ENCODE results near the gene TMEM140. TPM values are rescaled to one million over a fixed set of nuclear protein-coding genes. Genes with fewer than 3 reads are reported as not detected.

TMEM140 gene
- total and polyA plus RNA-seq, 9 of the 15 experiments (the other 6 are each of a cell fraction or from before 2014, with no cell fraction given), result 0.03 to 0.82 (median 0.23) TPM

DNA sequence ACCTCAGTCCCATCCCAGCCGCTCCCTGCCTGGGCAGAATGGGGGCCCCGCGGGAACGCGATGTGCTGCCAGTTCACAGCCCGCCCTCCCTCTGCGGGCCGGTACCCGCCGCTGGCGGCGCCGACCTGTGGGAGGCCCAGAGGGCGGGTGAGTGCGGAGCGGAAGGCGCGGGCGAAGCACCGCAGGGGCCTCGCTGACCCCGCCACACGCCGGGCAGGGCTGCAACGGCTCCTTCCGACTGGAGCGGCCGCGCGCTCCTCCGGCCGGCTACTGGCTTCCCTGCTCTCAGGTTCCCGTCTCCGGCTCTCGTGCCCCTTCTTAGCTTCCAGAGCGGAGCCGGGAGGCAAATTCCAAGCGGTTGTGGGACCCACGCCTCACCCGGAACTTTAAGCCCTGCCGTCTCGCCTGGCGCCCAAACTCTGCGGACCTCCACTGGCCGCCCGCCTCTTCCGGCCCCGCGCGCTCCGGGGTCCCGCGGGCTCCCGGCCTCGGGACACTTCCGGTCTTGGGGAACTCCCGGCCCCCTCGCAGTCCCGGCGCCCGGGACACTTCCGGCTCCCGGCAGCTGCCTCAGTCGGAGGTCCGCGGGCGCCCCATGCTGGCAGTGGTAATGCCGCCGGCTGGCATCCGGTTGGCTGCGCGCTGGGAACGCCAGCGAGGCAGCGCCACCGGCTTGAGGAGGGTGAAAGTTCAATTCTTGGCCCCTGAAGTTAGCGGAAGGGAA lies 22.6 kb downstream of the TMEM140 start, which contains the start of gene CYREN (continued):
- TF ChIP-seq, protein P1, sequence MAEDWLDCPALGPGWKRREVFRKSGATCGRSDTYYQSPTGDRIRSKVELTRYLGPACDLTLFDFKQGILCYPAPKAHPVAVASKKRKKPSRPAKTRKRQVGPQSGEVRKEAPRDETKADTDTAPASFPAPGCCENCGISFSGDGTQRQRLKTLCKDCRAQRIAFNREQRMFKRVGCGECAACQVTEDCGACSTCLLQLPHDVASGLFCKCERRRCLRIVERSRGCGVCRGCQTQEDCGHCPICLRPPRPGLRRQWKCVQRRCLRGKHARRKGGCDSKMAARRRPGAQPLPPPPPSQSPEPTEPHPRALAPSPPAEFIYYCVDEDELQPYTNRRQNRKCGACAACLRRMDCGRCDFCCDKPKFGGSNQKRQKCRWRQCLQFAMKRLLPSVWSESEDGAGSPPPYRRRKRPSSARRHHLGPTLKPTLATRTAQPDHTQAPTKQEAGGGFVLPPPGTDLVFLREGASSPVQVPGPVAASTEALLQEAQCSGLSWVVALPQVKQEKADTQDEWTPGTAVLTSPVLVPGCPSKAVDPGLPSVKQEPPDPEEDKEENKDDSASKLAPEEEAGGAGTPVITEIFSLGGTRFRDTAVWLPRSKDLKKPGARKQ (CRISPR knock-in tag; IDR thresholded peaks at IDR 0.05), result no peak
- TF ChIP-seq HDAC3 (IDR thresholded peaks at IDR 0.05; ENCODE audit: borderline replicate concordance, partially characterized antibody), result no peak
- peak; percentile 57; the same call in 1 of the 2 replicates for TF ChIP-seq GTF2A2 (tag; IDR thresholded peaks at IDR 0.05)
- peak; percentile 30; the same call in 1 of the 2 replicates for TF ChIP-seq JUN (IDR thresholded peaks at IDR 0.05; ENCODE audit: borderline replicate concordance, low read depth, low read length)
- peak; percentile 96; the same call in 1 of the 2 replicates for TF ChIP-seq JUN (CRISPR knock-in tag; IDR thresholded peaks at IDR 0.05; ENCODE audit: borderline replicate concordance)
- no peak for TF ChIP-seq SMARCA5 (IDR thresholded peaks at IDR 0.05)
- TF ChIP-seq, protein P2, sequence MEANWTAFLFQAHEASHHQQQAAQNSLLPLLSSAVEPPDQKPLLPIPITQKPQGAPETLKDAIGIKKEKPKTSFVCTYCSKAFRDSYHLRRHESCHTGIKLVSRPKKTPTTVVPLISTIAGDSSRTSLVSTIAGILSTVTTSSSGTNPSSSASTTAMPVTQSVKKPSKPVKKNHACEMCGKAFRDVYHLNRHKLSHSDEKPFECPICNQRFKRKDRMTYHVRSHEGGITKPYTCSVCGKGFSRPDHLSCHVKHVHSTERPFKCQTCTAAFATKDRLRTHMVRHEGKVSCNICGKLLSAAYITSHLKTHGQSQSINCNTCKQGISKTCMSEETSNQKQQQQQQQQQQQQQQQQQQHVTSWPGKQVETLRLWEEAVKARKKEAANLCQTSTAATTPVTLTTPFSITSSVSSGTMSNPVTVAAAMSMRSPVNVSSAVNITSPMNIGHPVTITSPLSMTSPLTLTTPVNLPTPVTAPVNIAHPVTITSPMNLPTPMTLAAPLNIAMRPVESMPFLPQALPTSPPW (CRISPR knock-in tag; IDR thresholded peaks at IDR 0.05), result peak; percentile 92
- TF ChIP-seq STAT5B (CRISPR knock-in tag; IDR thresholded peaks at IDR 0.05), result no peak
- TF ChIP-seq FOXK2 (conservative IDR thresholded peaks at IDR 0.05 in 1 of 2, IDR thresholded peaks at IDR 0.05 in 1 of 2; ENCODE audit: low read depth in 2 of 2), result peak; percentile 39 to 84; a peak in 3 of 4 replicates
- TF ChIP-seq NCOA1 (IDR thresholded peaks at IDR 0.05; ENCODE audit: low read depth), result peak; percentile 99
- no peak for TF ChIP-seq ZNF232 (CRISPR knock-in tag; IDR thresholded peaks at IDR 0.05)
- peak; percentile 88 for TF ChIP-seq CCNT2 (IDR thresholded peaks at IDR 0.05; ENCODE audit: borderline replicate concordance, extremely low read depth, insufficient read length, low read depth, low read length)
- no peak for TF ChIP-seq COPS2 (conservative IDR thresholded peaks at IDR 0.05)
- peak in 2 of 3 experiments; percentile 70 to 81 for TF ChIP-seq YY1 (IDR thresholded peaks at IDR 0.05; ENCODE audit: borderline replicate concordance in 1 of 3, control insufficient read depth in 1 of 3, extremely low read depth in 1 of 3, insufficient read depth in 3 of 3, insufficient read length in 1 of 3, insufficient replicate concordance in 2 of 3, low read depth in 1 of 3, low read length in 2 of 3)
- TF ChIP-seq LEF1 (IDR thresholded peaks at IDR 0.05), result peak; percentile 68; the same call in 1 of the 2 replicates
- peak; percentile 36; the same call in 1 of the 2 replicates for TF ChIP-seq ZSCAN29 (IDR thresholded peaks at IDR 0.05)
- TF ChIP-seq, protein P3, sequence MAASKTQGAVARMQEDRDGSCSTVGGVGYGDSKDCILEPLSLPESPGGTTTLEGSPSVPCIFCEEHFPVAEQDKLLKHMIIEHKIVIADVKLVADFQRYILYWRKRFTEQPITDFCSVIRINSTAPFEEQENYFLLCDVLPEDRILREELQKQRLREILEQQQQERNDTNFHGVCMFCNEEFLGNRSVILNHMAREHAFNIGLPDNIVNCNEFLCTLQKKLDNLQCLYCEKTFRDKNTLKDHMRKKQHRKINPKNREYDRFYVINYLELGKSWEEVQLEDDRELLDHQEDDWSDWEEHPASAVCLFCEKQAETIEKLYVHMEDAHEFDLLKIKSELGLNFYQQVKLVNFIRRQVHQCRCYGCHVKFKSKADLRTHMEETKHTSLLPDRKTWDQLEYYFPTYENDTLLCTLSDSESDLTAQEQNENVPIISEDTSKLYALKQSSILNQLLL (CRISPR knock-in tag; IDR thresholded peaks at IDR 0.05; ENCODE audit: borderline replicate concordance), result no peak
- TF ChIP-seq NONO (IDR thresholded peaks at IDR 0.05; ENCODE audit: low read depth in 2 of 2, low read length in 1 of 2), result peak; percentile 63 to 65
- TF ChIP-seq CREM (IDR thresholded peaks at IDR 0.05; ENCODE audit: low read depth), result peak; percentile 67; the same call in 1 of the 2 replicates
- TF ChIP-seq ZNF174 (CRISPR knock-in tag; IDR thresholded peaks at IDR 0.05), result no peak

All from K562 (cell line).